ENCODE measurements around the gene NKX6-2.

NKX6-2 gene

GRCh38 chr10:132753596-132753995, 32.4 kb downstream of the NKX6-2 start:
- peaks cover 8 to 75% (median 48%) of the 10 kb centered on the region in 4 experiments for H3K36me3 ChIP-seq (ENCODE audit: control insufficient read depth in 4 of 4, insufficient read depth in 4 of 4, low read length in 3 of 4)
- POLR2A ChIA-PET: no interaction called here

GRCh38 chr10:132752961-132753360, 33.0 kb downstream of the NKX6-2 start:
- ChIA-PET CTCF (no interaction called here), POLR2A (no interaction called here)
- DNase-seq: no peak
- Histone ChIP-seq H3K27me3 (replicated peaks in 2 of 5; ENCODE audit: control insufficient read depth in 4 of 5, insufficient read depth in 5 of 5, low read length in 4 of 5) (no peaks in the 10 kb centered on the region), H3K9me3 (ENCODE audit: control extremely low read depth in 1 of 5, control insufficient read depth in 4 of 5, insufficient read depth in 2 of 5, low read depth in 1 of 5, low read length in 4 of 5) (peaks cover 0 to 7% (median 0%) of the 10 kb centered on the region in 5 experiments), H3K4me1 (ENCODE audit: control extremely low read depth in 1 of 4, control insufficient read depth in 4 of 4, insufficient read depth in 4 of 4, low read length in 3 of 4) (no peaks in the 10 kb centered on the region), H3K36me3 (ENCODE audit: control insufficient read depth in 4 of 4, insufficient read depth in 4 of 4, low read length in 3 of 4) (peaks cover 8 to 70% (median 47%) of the 10 kb centered on the region in 4 experiments), H3K4me3 (ENCODE audit: control insufficient read depth in 1 of 7, extremely low read depth in 1 of 7, insufficient read depth in 4 of 7, low read depth in 2 of 7, low read length in 6 of 7) (no peak overlapping the region), H3K27ac (ENCODE audit: insufficient read depth in 1 of 2, low read depth in 1 of 2, low read length in 2 of 2, poor library complexity in 1 of 2, severe bottlenecking in 2 of 2) (no peak overlapping the region)
- WGBS (ENCODE audit: insufficient coverage): 97% methylated on average over 28 of the region's 28 CpGs

More at GRCh38 chr10:132753596-132753995, 32.4 kb downstream of the NKX6-2 start:
- Histone ChIP-seq H3K27ac (ENCODE audit: insufficient read depth in 1 of 2, low read depth in 1 of 2, low read length in 2 of 2, poor library complexity in 1 of 2, severe bottlenecking in 2 of 2) (no peak overlapping the region), H3K9me3 (ENCODE audit: control extremely low read depth in 1 of 5, control insufficient read depth in 4 of 5, insufficient read depth in 2 of 5, low read depth in 1 of 5, low read length in 4 of 5) (peaks cover 0 to 7% (median 0%) of the 10 kb centered on the region in 5 experiments), H3K27me3 (replicated peaks in 2 of 5; ENCODE audit: control insufficient read depth in 4 of 5, insufficient read depth in 5 of 5, low read length in 4 of 5) (no peaks in the 10 kb centered on the region), H3K4me1 (ENCODE audit: control extremely low read depth in 1 of 4, control insufficient read depth in 4 of 4, insufficient read depth in 4 of 4, low read length in 3 of 4) (no peaks in the 10 kb centered on the region), H3K4me3 (ENCODE audit: control insufficient read depth in 1 of 7, extremely low read depth in 1 of 7, insufficient read depth in 4 of 7, low read depth in 2 of 7, low read length in 6 of 7) (no peak overlapping the region)
- CTCF ChIA-PET: no interaction called here
- DNase-seq: no peak
- WGBS (ENCODE audit: insufficient coverage): over 99% methylated on average over 14 of the region's 15 CpGs

- Histone ChIP-seq H3K4me1 (ENCODE audit: control extremely low read depth in 1 of 4, control insufficient read depth in 4 of 4, insufficient read depth in 4 of 4, low read length in 3 of 4) (no peaks in the 10 kb centered on the region), H3K4me3 (ENCODE audit: control insufficient read depth in 1 of 7, extremely low read depth in 1 of 7, insufficient read depth in 4 of 7, low read depth in 2 of 7, low read length in 6 of 7) (no peak overlapping the region), H3K9me3 (ENCODE audit: control extremely low read depth in 1 of 5, control insufficient read depth in 4 of 5, insufficient read depth in 2 of 5, low read depth in 1 of 5, low read length in 4 of 5) (peaks cover 0 to 7% (median 0%) of the 10 kb centered on the region in 5 experiments), H3K27me3 (replicated peaks in 2 of 5; ENCODE audit: control insufficient read depth in 4 of 5, insufficient read depth in 5 of 5, low read length in 4 of 5) (no peaks in the 10 kb centered on the region), H3K36me3 (ENCODE audit: control insufficient read depth in 4 of 4, insufficient read depth in 4 of 4, low read length in 3 of 4) (peaks cover 8 to 66% (median 47%) of the 10 kb centered on the region in 4 experiments), H3K27ac (ENCODE audit: insufficient read depth in 1 of 2, low read depth in 1 of 2, low read length in 2 of 2, poor library complexity in 1 of 2, severe bottlenecking in 2 of 2) (no peak overlapping the region)
- CTCF ChIA-PET: no interaction called here
- POLR2A ChIA-PET: no interaction called here
- WGBS (ENCODE audit: insufficient coverage): 100% methylated on average over 12 of the region's 20 CpGs
- DNase-seq: no peak
These were observed 33.6 kb downstream of the NKX6-2 start for GRCh38 chr10:132752378-132752777.

GRCh38 chr10:132750936-132751335, 35.0 kb downstream of the NKX6-2 start:
- no peak overlapping the region for H3K4me3 ChIP-seq (ENCODE audit: control insufficient read depth in 1 of 7, extremely low read depth in 1 of 7, insufficient read depth in 4 of 7, low read depth in 2 of 7, low read length in 6 of 7)
- peaks cover 2 to 54% (median 40%) of the 10 kb centered on the region in 4 experiments for H3K36me3 ChIP-seq (ENCODE audit: control insufficient read depth in 4 of 4, insufficient read depth in 4 of 4, low read length in 3 of 4)
- CTCF ChIA-PET: no interaction called here
- H3K9me3 ChIP-seq (ENCODE audit: control extremely low read depth in 1 of 5, control insufficient read depth in 4 of 5, insufficient read depth in 2 of 5, low read depth in 1 of 5, low read length in 4 of 5): peaks cover 0 to 2% (median 0%) of the 10 kb centered on the region in 5 experiments
- no peaks in the 10 kb centered on the region for H3K27me3 ChIP-seq (replicated peaks in 2 of 5; ENCODE audit: control insufficient read depth in 4 of 5, insufficient read depth in 5 of 5, low read length in 4 of 5)
- no peaks in the 10 kb centered on the region for H3K4me1 ChIP-seq (ENCODE audit: control extremely low read depth in 1 of 4, control insufficient read depth in 4 of 4, insufficient read depth in 4 of 4, low read length in 3 of 4)
- POLR2A ChIA-PET: no interaction called here
- WGBS (ENCODE audit: insufficient coverage): 96% methylated on average over 14 of the region's 14 CpGs
- no peak overlapping the region for H3K27ac ChIP-seq (ENCODE audit: insufficient read depth in 1 of 2, low read depth in 1 of 2, low read length in 2 of 2, poor library complexity in 1 of 2, severe bottlenecking in 2 of 2)
- DNase-seq: no peak

GRCh38 chr10:132749371-132749795, 36.6 kb downstream of the NKX6-2 start:
- no peaks in the 10 kb centered on the region for H3K9me3 ChIP-seq (ENCODE audit: control extremely low read depth in 1 of 5, control insufficient read depth in 4 of 5, insufficient read depth in 2 of 5, low read depth in 1 of 5, low read length in 4 of 5)
- 97% methylated on average over 21 of the region's 22 CpGs for WGBS (ENCODE audit: insufficient coverage)
- no peaks in the 10 kb centered on the region for H3K4me1 ChIP-seq (ENCODE audit: control extremely low read depth in 1 of 4, control insufficient read depth in 4 of 4, insufficient read depth in 4 of 4, low read length in 3 of 4)
- no peak overlapping the region for H3K27ac ChIP-seq (ENCODE audit: insufficient read depth in 1 of 2, low read depth in 1 of 2, low read length in 2 of 2, poor library complexity in 1 of 2, severe bottlenecking in 2 of 2)
- peaks cover 0 to 42% (median 30%) of the 10 kb centered on the region in 4 experiments for H3K36me3 ChIP-seq (ENCODE audit: control insufficient read depth in 4 of 4, insufficient read depth in 4 of 4, low read length in 3 of 4)
- H3K4me3 ChIP-seq (ENCODE audit: control insufficient read depth in 1 of 7, extremely low read depth in 1 of 7, insufficient read depth in 4 of 7, low read depth in 2 of 7, low read length in 6 of 7): no peak overlapping the region
- CTCF ChIA-PET: no interaction called here
- no peaks in the 10 kb centered on the region for H3K27me3 ChIP-seq (replicated peaks in 2 of 5; ENCODE audit: control insufficient read depth in 4 of 5, insufficient read depth in 5 of 5, low read length in 4 of 5)
- POLR2A ChIA-PET: no interaction called here
- no peak for DNase-seq

GRCh38 chr10:132748545-132749370, 37.2 kb downstream of the NKX6-2 start:
- no peak for DNase-seq
- Histone ChIP-seq H3K27ac (ENCODE audit: insufficient read depth in 1 of 2, low read depth in 1 of 2, low read length in 2 of 2, poor library complexity in 1 of 2, severe bottlenecking in 2 of 2) (no peak overlapping the region), H3K9me3 (ENCODE audit: control extremely low read depth in 1 of 5, control insufficient read depth in 4 of 5, insufficient read depth in 2 of 5, low read depth in 1 of 5, low read length in 4 of 5) (no peaks in the 10 kb centered on the region), H3K4me1 (ENCODE audit: control extremely low read depth in 1 of 4, control insufficient read depth in 4 of 4, insufficient read depth in 4 of 4, low read length in 3 of 4) (no peaks in the 10 kb centered on the region), H3K4me3 (ENCODE audit: control insufficient read depth in 1 of 7, extremely low read depth in 1 of 7, insufficient read depth in 4 of 7, low read depth in 2 of 7, low read length in 6 of 7) (no peak overlapping the region), H3K27me3 (replicated peaks in 2 of 5; ENCODE audit: control insufficient read depth in 4 of 5, insufficient read depth in 5 of 5, low read length in 4 of 5) (no peaks in the 10 kb centered on the region), H3K36me3 (ENCODE audit: control insufficient read depth in 4 of 4, insufficient read depth in 4 of 4, low read length in 3 of 4) (peaks cover 0 to 38% (median 26%) of the 10 kb centered on the region in 4 experiments)
- WGBS (ENCODE audit: insufficient coverage): 98% methylated on average over 34 of the region's 36 CpGs
- CTCF ChIA-PET: interaction anchor here (1.1 kb wide), 1 partner anchor 94 kb away, joined by 3 read pairs; no protein-coding TSS in a partner anchor
- POLR2A ChIA-PET: no interaction called here

GRCh38 chr10:132748135-132748534, 37.8 kb downstream of the NKX6-2 start:
- CTCF ChIA-PET: interaction anchor here (1.1 kb wide), 1 partner anchor 94 kb away, joined by 3 read pairs; no protein-coding TSS in a partner anchor
- H3K36me3 ChIP-seq (ENCODE audit: control insufficient read depth in 4 of 4, insufficient read depth in 4 of 4, low read length in 3 of 4): peaks cover 0 to 36% (median 24%) of the 10 kb centered on the region in 4 experiments

More at GRCh38 chr10:132748135-132748534, 37.8 kb downstream of the NKX6-2 start:
- Histone ChIP-seq H3K9me3 (ENCODE audit: control extremely low read depth in 1 of 5, control insufficient read depth in 4 of 5, insufficient read depth in 2 of 5, low read depth in 1 of 5, low read length in 4 of 5) (no peaks in the 10 kb centered on the region), H3K27me3 (replicated peaks in 2 of 5; ENCODE audit: control insufficient read depth in 4 of 5, insufficient read depth in 5 of 5, low read length in 4 of 5) (no peaks in the 10 kb centered on the region), H3K4me3 (ENCODE audit: control insufficient read depth in 1 of 7, extremely low read depth in 1 of 7, insufficient read depth in 4 of 7, low read depth in 2 of 7, low read length in 6 of 7) (no peak overlapping the region), H3K4me1 (ENCODE audit: control extremely low read depth in 1 of 4, control insufficient read depth in 4 of 4, insufficient read depth in 4 of 4, low read length in 3 of 4) (no peaks in the 10 kb centered on the region), H3K27ac (ENCODE audit: insufficient read depth in 1 of 2, low read depth in 1 of 2, low read length in 2 of 2, poor library complexity in 1 of 2, severe bottlenecking in 2 of 2) (no peak overlapping the region)
- 96% methylated on average over 9 of the region's 15 CpGs for WGBS (ENCODE audit: insufficient coverage)
- no peak for DNase-seq
- POLR2A ChIA-PET: no interaction called here
